Thymus (tissue), 11 donors: ENCODE data around the gene MOB3A. TPM values are rescaled to one million over a fixed set of nuclear protein-coding genes. Genes with fewer than 3 reads are reported as not detected.
A peak's percentile ranks its signal among the peaks of the same experiment; 100 is the strongest.

ENCODE experiments used
- DNase-seq, 9 donors: peaks; one replicate each; pipeline ENCODE4 v3.0.0-alpha.2; 2013; ENCODE audit warnings: low spot score in 9 of 9, low read depth in 6 of 9, missing footprints in 1 of 9
- H3K27ac ChIP-seq, 2 donors: one replicate each; pipeline ENCODE4 v1.5.1; 2013; ENCODE audit warnings: control low read depth in 1 of 2, low read depth in 1 of 2, low read length in 1 of 2, mild to moderate bottlenecking in 1 of 2, moderate library complexity in 1 of 2
- H3K27me3 ChIP-seq, 2 donors: one replicate each; pipeline ENCODE4 v1.5.1; 2013; ENCODE audit warnings: low read length in 1 of 2; ENCODE audit not compliant: control insufficient read depth in 2 of 2, insufficient read depth in 1 of 2
- H3K36me3 ChIP-seq, 2 donors: one replicate each; pipeline ENCODE4 v1.5.1; 2013; ENCODE audit warnings: low read length in 1 of 2, mild to moderate bottlenecking in 1 of 2, moderate library complexity in 1 of 2; ENCODE audit not compliant: control insufficient read depth in 2 of 2, insufficient read depth in 2 of 2
- H3K4me1 ChIP-seq, 2 donors: one replicate each; pipeline ENCODE4 v1.5.1; 2013; ENCODE audit warnings: low read length in 2 of 2; ENCODE audit not compliant: control insufficient read depth in 2 of 2, insufficient read depth in 2 of 2
- H3K4me3 ChIP-seq, 2 donors: one replicate each; pipeline ENCODE4 v1.5.1; 2013; ENCODE audit warnings: low read length in 2 of 2, control low read depth in 1 of 2, mild to moderate bottlenecking in 1 of 2
- H3K9me3 ChIP-seq, 2 donors: one replicate each; pipeline ENCODE4 v1.5.1; 2013; ENCODE audit warnings: low read length in 1 of 2, mild to moderate bottlenecking in 1 of 2; ENCODE audit not compliant: control insufficient read depth in 2 of 2, insufficient read depth in 1 of 2
- WGBS: extraction: QIAGEN DNeasy Blood & Tissue Kit; methylation state at CpG from one replicate; pipeline ENCODE4 v1.1.7; 2013; 5-methylcytosine and 5-hydroxymethylcytosine counted together
- polyA plus RNA-seq: library from polyadenylated mRNA; stranded (reverse); fragments of 200-250 nt; gene quantifications from one replicate; pipeline ENCODE4 v1.2.3, GENCODE V29; 2013
- total RNA-seq: library from RNA; stranded (reverse); fragments of 120-200 nt; gene quantifications from one replicate; pipeline ENCODE4 v1.2.4, GENCODE V29; 2013
- donor health status: healthy.

Gene MOB3A
- total and polyA plus RNA-seq, 2 donors, result 20.0 to 29.7 TPM

- Histone ChIP-seq H3K9me3 (peaks cover 0 to 3% of the 10 kb centered on the region in 2 donors), H3K27ac (peak overlapping the region in 1 of 2 donors; percentile 18), H3K4me1 (peaks cover 6 to 7% of the 10 kb centered on the region in 2 donors), H3K4me3 (no peak overlapping the region), H3K36me3 (peaks cover 35 to 40% of the 10 kb centered on the region in 2 donors), H3K27me3 (no peaks in the 10 kb centered on the region)
- DNase-seq, result no peak
- WGBS, result 98% methylated on average over 10 of the region's 10 CpGs
Measured at GRCh38 chr19:2070436-2070827, 25.7 kb downstream of the MOB3A start.

GRCh38 chr19:2064788-2065524, 31.2 kb downstream of the MOB3A start:
- Histone ChIP-seq H3K36me3 (no peaks in the 10 kb centered on the region), H3K4me3 (no peak overlapping the region), H3K4me1 (peaks cover 21 to 30% of the 10 kb centered on the region in 2 donors), H3K9me3 (no peaks in the 10 kb centered on the region), H3K27me3 (no peaks in the 10 kb centered on the region), H3K27ac (no peak overlapping the region)
- 96% methylated on average over 38 of the region's 38 CpGs for WGBS
- no peak for DNase-seq

- no peaks in the 10 kb centered on the region for H3K27me3 ChIP-seq
- no peaks in the 10 kb centered on the region for H3K9me3 ChIP-seq
- H3K4me3 ChIP-seq, result no peak overlapping the region
- H3K4me1 ChIP-seq, result peaks cover 17 to 30% of the 10 kb centered on the region in 2 donors
- 91% methylated on average over 13 of the region's 13 CpGs for WGBS
- H3K36me3 ChIP-seq, result no peaks in the 10 kb centered on the region
- no peak overlapping the region for H3K27ac ChIP-seq
- DNase-seq, result no peak
Measured at GRCh38 chr19:2064395-2064787, 31.7 kb downstream of the MOB3A start.

GRCh38 chr19:2063824-2064223, 32.3 kb downstream of the MOB3A start:
- H3K27ac ChIP-seq, result no peak overlapping the region
- H3K4me1 ChIP-seq, result peaks cover 15 to 35% of the 10 kb centered on the region in 2 donors
- H3K9me3 ChIP-seq, result no peaks in the 10 kb centered on the region
- DNase-seq, result no peak
- no peaks in the 10 kb centered on the region for H3K27me3 ChIP-seq
- no peak overlapping the region for H3K4me3 ChIP-seq
- WGBS, result 97% methylated on average over 8 of the region's 8 CpGs
- no peaks in the 10 kb centered on the region for H3K36me3 ChIP-seq

GRCh38 chr19:2062770-2063169, 33.4 kb downstream of the MOB3A start:
- Histone ChIP-seq H3K4me3 (no peak overlapping the region), H3K27ac (no peak overlapping the region), H3K36me3 (no peaks in the 10 kb centered on the region), H3K9me3 (no peaks in the 10 kb centered on the region), H3K4me1 (peaks cover 15 to 46% of the 10 kb centered on the region in 2 donors), H3K27me3 (no peaks in the 10 kb centered on the region)
- 96% methylated on average over 9 of the region's 9 CpGs for WGBS
- no peak for DNase-seq

- peaks cover 15 to 50% of the 10 kb centered on the region in 2 donors for H3K4me1 ChIP-seq
- no peaks in the 10 kb centered on the region for H3K27me3 ChIP-seq
- no peak for DNase-seq
- H3K27ac ChIP-seq, result peak overlapping the region; percentile 83 to 93
- 79% methylated on average over 10 of the region's 10 CpGs for WGBS
- H3K36me3 ChIP-seq, result no peaks in the 10 kb centered on the region
- H3K9me3 ChIP-seq, result no peaks in the 10 kb centered on the region
- peak overlapping the region; percentile 59 to 85 for H3K4me3 ChIP-seq
Measured at GRCh38 chr19:2062389-2062729, 33.8 kb downstream of the MOB3A start.

- peak overlapping the region; percentile 59 to 85 for H3K4me3 ChIP-seq
- no peaks in the 10 kb centered on the region for H3K36me3 ChIP-seq
- WGBS, result 2% methylated on average over 50 of the region's 50 CpGs
- DNase-seq, result peak; percentile 94 to 100 (median 99)
- H3K27me3 ChIP-seq, result no peaks in the 10 kb centered on the region
- no peaks in the 10 kb centered on the region for H3K9me3 ChIP-seq
- peaks cover 19 to 56% of the 10 kb centered on the region in 2 donors for H3K4me1 ChIP-seq
- H3K27ac ChIP-seq, result peak overlapping the region; percentile 93 to 98
Measured at GRCh38 chr19:2061495-2062388, 34.4 kb downstream of the MOB3A start.

GRCh38 chr19:2060884-2061494, 35.1 kb downstream of the MOB3A start:
- under 1% methylated on average over 55 of the region's 55 CpGs for WGBS
- Histone ChIP-seq H3K9me3 (no peaks in the 10 kb centered on the region), H3K27ac (peak overlapping the region; percentile 96 to 98), H3K4me3 (peak overlapping the region; percentile 79 to 85), H3K27me3 (no peaks in the 10 kb centered on the region), H3K4me1 (peaks cover 24 to 63% of the 10 kb centered on the region in 2 donors), H3K36me3 (no peaks in the 10 kb centered on the region)
- no peak for DNase-seq
